B cell (primary cell): ENCODE results near the gene TNNI3.

Source experiments
- CTCF ChIP-seq: fragments of 200-600 bp; IDR thresholded peaks from one replicate; pipeline ENCODE4 v1.8.0; 2022; ENCODE audit warnings: antibody characterized with exemption, mild to moderate bottlenecking
- EZH2 ChIP-seq: IDR thresholded peaks from 2 replicates; pipeline ENCODE4 v1.6.1; 2012; ENCODE audit warnings: borderline replicate concordance, low read depth, mild to moderate bottlenecking, moderate library complexity, low read length; ENCODE audit not compliant: insufficient read depth, poor library complexity, severe bottlenecking

- TF ChIP-seq CTCF (no peak), EZH2 (no peak)
These were observed 17.0 kb upstream of the TNNI3 start for GRCh38 chr19:55174425-55175116.
